Dermis microvascular lymphatic vessel endothelial cell (primary cell): ENCODE measurements around the gene GAL3ST3. TPM values are rescaled to one million over a fixed set of nuclear protein-coding genes. Genes with fewer than 3 reads are reported as not detected.

Experiments used
- DNase-seq, 2 donors: peaks; one replicate each; pipeline versions ENCODE4 v3.0.0 to v3.0.0-alpha.2; 2010; ENCODE audit warnings: low read depth in 2 of 2
- total RNA-seq: library from RNA; depleted of rRNA; stranded (reverse); fragments of >200 nt; gene quantifications from 2 replicates; pipeline ENCODE4 v1.2.1, GENCODE V29; 2014

The GAL3ST3 gene
- total RNA-seq, 1 donor from 2014 or later: 0.26 TPM

DNA sequence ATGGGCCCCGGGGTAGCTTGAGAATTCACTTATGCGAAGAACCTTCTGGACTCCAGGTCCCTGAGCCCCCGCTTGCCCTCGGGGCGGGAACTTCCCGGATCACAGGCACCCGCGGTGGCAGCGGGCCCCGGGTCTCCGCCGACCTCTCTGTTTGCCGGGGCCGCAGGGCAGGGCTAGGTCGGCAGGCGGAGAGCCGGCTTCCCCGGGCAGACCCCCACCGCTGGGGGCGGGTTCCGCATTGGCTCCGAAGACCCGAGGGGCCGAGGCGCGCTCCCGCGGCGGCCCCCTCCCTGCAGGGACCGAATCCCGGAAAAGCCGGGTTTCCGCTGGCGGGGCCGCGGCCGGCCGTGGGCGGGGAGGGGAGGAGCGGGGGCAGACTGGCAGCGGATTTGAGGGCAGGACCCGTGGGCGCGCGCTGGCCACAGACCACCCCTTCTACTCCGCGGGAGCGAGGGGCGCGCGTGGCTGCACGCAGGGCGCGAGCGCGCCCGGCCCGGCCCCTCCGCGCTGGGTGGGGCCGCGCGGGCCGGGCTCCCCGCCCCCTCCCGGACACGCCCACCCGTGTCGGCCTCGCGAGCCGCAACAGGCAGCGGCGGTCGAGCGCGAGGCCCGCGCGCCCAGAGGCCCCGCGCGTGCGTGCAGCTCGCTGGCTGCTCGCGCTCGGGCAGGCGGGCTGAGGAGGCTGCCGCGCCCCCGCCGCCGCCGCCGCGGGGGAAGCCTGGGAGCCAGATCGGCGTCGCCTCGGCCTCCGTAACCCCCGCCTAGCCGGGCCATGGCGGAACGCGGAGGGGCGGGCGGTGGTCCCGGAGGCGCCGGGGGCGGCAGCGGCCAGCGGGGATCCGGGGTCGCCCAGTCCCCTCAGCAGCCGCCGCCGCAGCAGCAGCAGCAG, 21.0 kb upstream of the GAL3ST3 start, which contains the start of gene PACS1:
PACS1 (plus strand) TSS at position 558 of the 889 bp plus-strand sequence; CDS start at position 773, 215 bp downstream.
- DNase-seq: peak; percentile 60 to 81

DNA sequence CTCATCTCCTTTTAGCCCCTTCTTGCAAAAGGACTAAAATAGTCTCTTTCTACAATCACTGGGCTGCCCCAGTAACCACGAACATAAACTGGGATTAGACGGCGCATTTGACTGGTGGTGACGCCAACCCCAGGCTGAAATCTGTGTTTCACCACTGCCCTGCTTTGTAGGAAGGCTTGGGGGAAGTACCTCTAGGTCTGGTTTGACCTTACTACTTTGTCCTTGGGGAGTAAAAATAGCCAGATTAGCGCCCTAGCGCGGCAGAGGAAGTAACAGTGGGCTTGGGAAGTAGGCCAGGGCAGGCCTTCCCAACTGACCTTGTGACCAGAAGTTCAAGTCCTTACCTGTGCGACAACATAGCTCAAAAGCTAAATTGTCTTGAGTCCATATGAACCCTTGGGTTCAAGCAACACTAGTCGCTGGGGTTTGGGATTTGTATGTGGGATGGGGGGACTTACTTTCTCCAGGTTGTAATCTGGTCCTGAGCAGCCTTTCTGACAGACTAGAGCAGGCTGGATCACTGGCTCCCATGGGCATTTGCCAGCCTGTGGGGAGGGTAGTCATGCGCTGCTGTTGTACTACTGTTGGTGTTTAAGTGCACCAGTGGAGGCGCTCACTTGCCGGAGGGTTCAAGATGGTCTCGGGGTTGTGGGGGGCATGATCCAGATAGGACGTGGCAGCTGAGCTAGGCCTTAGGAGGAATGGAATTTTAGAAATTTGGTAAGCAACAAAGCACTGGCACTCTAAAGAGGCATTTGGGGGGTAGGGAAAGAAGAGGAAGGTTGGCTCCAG, 20.2 kb upstream of the GAL3ST3 start:
- peak in 1 of 2 donors; percentile 70 for DNase-seq

DNA sequence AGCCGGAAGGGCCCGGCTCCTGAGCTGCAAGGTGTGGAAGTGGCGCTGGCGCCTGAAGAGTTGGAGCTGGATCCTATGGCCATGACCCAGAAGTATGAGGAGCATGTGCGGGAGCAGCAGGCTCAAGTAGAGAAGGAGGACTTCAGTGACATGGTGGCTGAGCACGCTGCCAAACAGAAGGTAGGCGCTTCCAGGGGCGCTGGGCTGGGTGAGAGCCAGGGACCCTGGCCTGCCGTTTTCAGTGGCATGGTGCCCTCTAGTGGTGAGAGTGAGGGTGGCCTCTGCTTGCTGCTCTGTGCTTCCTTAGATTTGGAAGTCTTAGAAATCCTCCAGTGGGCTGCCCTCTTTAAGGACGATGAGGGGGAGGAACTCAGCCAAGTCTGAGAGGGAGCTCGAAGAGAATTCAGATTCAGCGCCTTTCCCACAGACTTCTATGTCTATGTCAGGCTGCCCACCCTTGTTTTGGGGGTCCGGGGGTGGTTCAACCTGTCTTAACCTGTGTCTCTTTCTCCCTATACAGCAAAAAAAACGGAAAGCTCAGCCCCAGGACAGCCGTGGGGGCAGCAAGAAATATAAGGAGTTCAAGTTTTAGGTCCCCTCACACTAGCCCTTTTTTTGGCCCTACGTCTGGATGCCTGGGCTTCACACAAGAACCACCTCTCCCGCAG, 19.3 kb upstream of the GAL3ST3 start:
- peak; percentile 50 to 79 for DNase-seq

DNA sequence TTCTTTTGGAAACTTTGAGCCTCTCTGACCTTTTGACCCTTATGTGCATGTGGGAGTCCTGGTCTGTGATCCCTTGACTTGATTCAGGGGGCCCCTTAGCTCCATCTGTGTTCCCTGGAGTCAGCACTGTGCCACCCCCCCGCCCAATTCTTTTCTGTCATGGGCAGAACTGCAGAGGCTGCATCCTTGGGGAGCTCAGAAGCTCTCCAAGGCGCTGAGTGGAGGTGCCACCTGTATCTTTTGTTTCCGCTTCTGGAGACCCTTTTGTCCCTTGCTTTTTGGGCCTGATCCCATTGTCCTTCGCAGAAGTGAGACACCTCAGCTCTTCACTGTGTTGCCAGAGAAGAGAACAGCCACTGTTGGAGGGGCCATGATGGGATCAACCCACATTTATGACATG, 18.7 kb upstream of the GAL3ST3 start:
- no peak for DNase-seq

DNA sequence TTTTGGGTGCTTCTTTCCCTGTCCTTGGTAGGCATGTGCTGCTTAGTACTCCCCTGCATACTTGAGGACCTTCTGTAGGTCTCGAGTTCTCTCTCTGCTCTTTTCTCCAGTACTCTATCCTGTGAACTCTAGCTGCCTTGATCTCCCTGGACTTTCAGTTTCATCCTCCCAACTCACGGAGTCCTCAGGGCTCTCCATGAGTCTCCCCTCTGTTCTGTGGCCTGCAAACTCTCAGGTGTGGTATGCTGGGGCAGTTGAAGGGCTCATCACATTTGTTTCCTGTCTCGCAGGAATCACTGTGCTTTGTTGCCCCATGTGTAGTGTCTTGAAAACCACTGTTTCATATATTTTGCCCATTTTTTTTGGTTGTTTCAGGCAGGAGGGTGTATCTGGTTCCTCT, 17.8 kb upstream of the GAL3ST3 start:
- no peak for DNase-seq

DNA sequence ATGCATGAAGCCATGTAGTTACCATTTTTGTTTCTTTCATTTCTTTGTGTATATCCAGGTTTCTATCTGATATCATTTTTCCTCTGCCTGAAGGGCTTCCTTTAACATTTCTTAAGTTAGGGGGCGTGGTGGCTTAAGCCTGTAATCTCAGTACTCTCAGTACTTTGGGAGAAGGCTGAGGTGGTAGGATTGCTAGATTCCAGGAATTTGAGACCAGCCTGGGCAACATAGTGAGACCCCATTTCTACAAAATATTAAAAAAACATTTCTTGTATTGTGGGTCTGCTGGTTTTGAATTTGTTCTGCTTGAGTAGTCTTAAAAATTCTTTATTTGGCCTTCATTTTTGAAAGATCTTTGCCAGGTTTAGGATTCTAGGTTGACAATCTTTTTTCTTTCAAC, 15.6 kb upstream of the GAL3ST3 start:
- DNase-seq: no peak

DNA sequence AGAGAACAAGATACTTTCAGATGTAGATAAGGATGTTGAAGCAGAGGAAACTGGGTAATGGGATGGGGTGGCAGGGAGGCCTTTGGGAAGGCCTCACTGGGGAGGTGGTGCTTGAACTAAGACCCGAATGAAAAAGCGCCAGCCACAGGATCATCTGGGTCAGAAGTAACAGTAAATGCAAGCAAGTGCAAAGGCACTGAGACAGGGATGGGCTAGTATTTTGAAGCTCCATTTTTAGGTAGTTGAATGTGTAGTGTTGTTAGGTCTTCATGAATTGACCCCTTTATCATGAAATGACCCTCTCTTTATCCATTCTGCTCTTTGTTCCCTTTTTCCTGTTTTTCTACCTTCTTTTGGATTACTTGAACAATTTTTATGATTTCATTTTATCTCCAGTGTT, 14.9 kb upstream of the GAL3ST3 start:
- DNase-seq: no peak

DNA sequence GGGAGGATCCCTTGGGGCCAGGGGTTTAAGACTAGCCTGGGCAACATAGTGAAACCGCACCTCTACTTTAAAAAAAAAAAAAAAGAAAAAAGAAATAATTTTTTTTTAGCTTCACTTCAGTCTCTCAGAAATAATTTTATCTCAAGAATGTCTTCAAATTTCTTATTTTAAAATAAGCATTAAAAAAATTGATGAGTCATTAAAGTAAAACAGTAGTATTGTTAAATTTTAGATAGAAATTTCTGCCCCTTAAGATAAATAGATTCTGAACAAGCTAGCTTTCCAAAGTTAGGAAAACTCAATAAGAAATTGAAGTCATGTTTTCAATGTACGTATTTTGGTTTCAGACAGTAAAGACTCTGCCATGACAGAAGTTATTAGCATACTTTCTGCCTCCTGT, 13.4 kb upstream of the GAL3ST3 start:
- DNase-seq: no peak

DNA sequence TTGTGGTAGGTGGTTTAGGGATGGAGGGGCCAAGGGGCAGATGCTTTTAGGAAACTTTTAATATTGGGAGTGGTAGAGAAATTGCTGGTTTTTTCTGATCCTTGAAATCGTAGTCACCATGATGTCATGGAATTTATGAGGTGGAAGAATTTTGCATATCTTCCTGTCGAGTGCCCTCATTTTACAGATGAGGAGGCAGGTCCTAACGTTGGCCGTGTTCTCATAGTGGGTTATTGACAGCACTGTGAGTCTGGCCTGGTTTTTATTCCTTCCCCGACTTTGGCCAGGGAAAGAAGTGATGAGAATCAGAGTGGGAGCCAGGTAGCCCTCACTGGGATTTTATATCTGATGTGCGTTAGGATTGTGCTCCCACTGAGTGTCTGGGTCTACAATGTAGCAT, 12.3 kb upstream of the GAL3ST3 start:
- DNase-seq: no peak

DNA sequence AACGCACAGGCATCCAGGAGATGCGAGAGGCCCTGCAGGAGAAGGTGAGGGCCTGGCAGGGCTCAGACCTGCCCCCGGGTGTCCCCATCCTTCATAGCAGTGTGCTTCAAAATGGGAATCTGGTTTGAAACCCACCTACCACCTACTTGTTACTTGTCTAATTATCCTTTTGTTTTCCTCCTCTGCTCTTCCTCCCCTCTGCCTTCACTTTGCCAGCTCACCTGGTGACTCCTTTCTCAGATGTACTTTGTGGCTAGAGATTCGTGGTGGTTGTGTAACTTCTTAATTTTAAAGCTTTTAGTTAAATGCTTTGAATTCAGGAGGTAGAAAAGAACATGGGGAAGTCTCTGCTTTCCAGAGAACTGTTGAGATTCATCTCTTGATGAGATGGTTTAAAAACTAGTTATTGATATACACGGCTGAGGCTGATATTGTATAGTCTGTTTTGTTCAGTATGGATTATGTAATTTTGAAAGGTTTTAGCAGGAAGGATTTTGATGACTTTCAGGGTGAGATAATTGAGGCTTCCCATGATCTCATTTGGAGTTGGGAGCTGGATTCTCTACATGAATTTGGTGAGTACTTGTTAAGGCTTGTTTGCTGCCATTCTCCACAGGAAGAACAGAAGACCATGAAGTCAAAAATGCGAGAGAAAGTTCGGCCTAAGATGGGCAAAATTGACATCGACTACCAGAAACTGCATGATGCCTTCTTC, 11.2 kb upstream of the GAL3ST3 start:
- no peak for DNase-seq

DNA sequence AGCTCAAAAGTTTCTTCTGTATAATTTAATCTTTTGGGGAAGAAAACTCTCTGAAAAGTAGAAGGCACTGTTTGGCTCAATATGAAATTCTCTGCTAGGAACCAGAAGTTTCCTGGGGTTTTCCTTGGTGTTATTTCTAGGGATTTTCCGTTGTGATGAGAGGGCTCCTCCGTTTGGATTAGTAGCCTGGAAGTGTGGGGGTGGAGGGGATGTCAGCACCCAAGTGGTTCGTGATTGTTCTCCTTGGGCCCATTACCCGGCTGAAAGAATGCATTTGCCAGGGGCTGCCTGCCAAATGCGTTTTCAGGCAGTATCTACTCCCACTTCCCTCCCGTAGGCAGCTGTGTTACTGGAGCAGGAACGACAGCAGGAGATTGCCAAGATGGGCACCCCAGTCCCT, 7.5 kb upstream of the GAL3ST3 start:
- no peak for DNase-seq

DNA sequence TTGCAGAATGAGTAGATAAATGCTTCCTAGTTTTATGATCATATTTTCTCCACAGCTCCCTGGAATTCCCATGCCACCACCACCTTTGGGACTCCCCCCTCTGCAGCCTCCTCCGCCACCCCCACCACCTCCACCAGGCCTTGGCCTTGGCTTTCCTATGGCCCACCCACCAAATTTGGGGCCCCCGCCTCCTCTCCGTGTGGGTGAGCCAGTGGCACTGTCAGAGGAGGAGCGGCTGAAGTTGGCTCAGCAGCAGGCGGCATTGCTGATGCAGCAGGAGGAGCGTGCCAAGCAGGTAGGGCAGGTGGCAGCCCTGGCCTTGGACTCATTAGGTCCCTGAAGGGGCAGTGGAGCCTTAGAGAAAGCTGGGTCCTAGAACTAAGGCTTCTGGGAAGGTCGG, 6.1 kb upstream of the GAL3ST3 start:
- DNase-seq: no peak

DNA sequence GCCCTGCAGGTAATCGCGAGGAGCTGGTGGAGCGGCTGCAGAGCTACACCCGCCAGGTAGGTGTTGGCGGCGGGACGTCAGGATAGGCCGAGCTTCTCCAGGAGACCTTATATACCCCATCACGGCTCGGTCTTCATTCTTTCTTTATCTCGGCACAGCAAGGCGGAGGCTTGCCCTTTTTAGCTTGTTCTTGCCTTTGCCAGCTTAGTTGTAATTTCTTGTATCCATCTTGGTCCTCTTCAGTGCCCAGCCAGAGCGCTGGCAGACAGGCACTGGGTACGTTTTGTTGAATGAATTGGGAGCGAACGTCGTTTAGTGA, 3.7 kb upstream of the GAL3ST3 start:
- DNase-seq: no peak

DNA sequence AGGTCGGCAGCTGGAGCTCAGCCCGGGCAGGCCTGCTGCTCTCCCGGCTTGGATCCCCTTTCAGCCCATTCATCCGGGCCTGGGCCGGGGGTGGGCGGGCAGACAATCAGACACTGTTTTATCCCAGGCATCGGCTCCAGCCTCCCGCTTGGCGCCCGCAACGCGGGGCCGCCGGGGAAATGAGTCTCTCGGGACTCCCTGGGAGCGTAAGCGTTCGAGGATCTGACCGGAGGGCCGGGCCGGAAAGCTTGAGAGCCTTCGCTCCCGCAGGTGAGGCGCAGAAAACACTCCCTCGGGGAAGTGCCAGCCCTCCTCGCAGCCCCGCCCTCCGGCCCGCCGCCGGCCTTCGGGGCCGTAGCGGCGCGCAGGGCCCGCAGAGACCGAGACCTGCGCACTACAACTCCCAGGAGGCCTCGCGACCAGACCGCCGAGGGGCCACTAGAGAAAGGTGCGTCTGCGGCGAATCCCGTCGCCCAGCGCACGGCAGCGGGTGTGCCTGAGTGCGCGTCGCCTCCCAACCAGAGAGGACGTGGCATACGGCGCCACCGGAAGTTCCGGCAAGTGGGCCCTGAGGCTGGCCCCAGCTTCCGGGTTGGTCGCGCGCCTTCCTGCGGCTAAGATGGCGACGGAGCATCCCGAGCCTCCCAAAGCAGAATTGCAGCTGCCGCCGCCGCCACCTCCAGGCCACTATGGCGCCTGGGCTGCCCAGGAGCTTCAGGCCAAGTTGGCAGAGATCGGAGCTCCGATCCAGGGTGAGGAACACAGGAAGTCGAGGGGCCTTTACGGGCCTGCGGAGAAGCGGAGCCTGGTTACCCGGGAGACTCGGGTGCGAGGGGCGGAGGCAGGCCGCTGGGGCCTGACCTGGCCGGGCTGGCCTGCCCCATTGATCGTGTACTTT, 3.1 kb upstream of the GAL3ST3 start, which contains the start of gene SF3B2:
SF3B2 (plus strand) TSS at position 599 of the 898 bp plus-strand sequence; CDS start at position 620, 21 bp downstream.
- DNase-seq: peak; percentile 95 to 99

DNA sequence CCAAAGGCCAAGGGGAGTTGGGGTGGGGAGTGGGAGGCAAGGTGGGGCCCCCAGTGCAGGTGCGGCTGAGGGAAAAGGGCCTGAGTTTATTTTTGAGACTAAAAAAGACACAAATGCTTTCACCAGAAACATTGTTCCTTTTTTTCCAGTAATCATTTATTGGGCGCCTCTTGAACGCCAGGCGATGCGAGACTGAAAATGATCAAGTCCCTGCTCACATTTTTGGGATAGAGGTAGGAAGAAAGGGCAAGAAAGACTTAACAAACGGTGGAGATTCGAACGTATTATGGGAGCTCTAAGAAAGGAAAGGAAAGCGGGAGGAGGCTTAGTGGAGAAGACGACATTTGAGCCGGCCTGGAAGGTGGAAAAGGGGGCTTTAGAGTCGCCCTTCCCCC, 2.4 kb upstream of the GAL3ST3 start:
- no peak for DNase-seq

DNA sequence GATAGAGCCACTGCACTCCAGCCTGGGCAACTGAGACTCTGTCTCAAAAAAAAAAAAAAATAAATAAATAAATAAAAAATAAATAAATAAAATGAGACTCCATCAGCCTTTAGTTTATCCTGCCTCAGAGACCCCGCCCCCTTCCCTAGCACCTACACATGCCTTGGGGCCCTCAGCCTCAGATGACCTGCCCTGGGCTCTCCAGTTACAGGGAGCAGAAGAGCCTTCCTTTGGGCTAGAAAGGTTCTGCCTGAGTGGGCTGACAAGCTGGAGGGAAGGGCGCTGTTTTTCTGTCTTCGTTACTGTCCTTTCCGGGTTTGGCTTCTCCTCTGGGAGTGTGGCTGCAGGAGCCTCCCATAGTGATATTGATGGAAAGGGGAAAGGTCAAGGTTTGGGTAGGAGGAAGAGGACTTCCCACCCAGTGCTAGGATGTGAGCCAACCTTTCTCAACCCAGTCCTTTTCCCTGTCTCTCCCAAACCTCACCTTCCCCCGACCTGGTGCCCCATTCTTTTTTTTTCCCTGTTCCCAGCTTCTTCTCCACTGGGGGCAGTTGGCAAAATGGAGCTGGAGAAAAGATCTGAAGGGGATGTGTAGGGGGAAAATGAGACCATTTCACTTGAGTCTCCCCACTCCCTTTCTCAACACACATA, 1.7 kb upstream of the GAL3ST3 start:
- DNase-seq: no peak

DNA sequence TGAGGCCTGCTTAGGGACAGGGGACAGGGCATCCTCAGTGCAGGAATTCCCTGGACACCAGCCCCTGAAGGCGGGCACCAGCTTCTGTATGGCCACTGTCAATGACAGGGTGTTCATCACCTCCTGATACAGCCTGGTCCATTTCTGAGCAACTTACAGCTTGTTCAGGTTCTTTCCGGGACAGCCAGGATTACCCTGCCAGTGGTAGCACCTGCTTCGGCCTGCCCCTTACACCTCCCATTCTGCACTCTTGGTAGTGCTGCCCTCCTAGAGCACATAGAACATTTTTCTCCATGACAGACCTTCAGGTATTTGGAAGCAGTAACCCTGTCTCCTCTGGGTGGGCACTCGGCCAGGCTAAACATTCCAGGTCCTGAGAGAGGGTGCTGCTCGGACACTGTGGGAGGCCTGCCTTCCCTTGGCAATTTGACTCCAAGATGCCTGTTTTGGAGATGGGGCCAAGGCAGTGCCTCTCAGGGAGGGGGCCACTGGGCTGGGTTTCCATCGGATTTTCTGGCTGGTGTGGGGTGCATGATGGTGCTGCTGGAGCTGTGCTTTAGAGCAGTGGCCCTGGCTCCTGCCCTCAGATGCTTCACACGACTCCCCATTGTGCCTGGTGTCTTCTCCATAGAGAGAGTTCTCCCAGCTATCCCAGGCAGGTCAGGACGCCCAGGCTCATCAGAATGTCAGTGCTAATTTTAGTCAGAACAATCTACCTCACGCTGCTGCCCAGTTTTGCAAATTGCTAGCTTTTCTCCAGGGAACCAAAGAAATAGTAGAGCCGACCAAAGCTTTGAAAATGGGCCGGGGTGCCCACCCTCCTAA, 1.2 kb downstream of the GAL3ST3 start:
- no peak for DNase-seq

DNA sequence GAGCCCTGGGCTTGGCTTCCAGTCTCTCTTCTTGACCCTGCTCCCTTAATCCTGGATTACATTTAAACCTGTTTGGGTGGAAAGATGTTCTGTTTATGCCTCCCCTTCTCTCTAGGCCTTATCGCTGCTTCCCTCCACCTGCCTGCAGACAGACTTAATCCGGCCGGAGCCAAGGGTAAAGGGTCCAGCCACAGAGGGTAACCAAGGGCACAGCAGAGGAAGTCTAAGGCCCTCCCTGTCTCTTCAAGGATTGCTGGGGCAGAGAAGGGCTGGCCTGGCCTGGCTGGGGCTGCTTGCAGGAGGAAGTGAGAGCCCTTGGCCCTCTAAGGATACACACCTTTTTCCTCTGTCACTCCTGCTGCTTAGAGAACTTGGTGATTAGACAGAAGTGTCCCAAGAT, 2.1 kb downstream of the GAL3ST3 start:
- no peak for DNase-seq

DNA sequence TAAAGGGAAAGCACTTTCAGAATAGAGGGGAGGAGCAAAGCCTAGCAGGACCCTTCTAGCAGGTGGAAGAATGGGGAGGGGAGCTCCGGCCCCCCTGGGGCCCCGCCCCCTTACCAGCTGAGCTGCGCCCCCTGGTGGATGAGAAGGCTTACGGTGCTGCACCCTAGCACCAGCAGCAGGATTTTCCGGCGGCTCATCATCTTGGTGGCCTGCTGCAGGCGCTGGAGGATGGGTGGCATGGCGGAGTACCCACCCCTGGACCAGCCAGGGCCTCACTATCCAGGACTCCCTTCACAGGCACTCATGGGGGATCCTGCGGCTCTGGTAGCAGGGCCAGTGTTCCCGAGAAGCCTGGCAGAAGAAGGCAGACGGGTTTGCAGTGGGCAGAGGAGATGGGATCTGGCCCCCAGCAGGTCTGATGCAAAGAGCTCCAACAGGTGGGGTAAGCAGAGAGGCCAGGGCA, 3.8 kb downstream of the GAL3ST3 start:
- DNase-seq: peak; percentile 48 to 82
